ENCODE results near the gene ZEB2.

The ZEB2 gene

DNA sequence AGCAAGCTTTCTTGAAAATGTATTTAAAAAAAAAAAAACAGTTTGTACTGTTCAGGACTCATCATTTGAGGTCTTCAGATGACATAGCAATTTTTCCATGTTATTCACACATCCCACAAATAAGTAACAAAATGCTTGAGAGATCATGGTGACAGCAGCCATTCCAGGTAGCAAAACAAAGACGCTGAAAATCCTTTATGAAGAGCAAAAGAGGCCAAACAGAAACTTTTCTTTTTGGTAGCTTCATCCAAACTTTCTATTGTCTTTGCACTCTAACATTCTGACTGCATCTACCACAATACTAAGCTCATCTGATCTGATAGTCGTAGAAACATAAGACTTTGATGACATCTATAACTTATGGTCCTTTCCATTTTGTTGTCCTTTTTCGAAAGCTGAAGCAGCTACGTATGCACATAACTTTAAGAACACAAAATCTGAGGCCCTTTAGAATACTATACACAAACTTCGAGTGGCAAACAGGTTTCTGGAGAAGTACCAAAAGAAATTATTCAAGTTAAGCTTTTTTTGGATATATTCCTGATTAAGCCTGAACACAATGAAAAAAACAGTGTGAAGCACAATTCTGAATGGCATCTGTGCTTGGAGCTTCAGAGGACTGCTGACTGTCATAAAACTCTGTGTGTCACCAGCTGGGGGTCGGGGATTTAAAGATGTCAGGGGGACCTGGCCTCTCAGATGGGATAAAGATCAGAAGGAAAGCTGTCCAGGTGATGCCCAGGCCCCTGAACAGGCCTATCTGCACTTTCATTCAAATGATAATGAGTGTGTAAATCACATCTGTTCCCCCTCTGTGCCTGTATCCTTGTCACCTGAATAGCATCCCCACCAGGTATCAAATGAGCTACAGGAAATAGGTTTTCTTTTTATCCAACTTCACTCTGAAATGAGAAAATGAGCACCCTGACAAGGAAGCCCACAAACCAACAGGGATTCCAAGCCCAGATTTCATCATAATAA lies 75.8 kb downstream of the ZEB2 start:
- Histone ChIP-seq H3K4me3 (ENCODE audit: low read depth in 1 of 2, low read length in 2 of 2) (no peak overlapping the region), H3K36me3 (ENCODE audit: control insufficient read depth in 1 of 2, insufficient read depth in 2 of 2, low read length in 2 of 2) (no peaks in the 10 kb centered on the region), H3K4me1 (ENCODE audit: control insufficient read depth in 1 of 2, insufficient read depth in 2 of 2, low read length in 2 of 2) (peaks cover 0 to 35% of the 10 kb centered on the region in 2 donors), H3K27ac (ENCODE audit: low read length) (peak overlapping the region; percentile 32), H3K27me3 (ENCODE audit: low read depth, low read length) (no peaks in the 10 kb centered on the region), H3K9me3 (ENCODE audit: control insufficient read depth in 1 of 2, low read length in 2 of 2) (no peaks in the 10 kb centered on the region)

DNA sequence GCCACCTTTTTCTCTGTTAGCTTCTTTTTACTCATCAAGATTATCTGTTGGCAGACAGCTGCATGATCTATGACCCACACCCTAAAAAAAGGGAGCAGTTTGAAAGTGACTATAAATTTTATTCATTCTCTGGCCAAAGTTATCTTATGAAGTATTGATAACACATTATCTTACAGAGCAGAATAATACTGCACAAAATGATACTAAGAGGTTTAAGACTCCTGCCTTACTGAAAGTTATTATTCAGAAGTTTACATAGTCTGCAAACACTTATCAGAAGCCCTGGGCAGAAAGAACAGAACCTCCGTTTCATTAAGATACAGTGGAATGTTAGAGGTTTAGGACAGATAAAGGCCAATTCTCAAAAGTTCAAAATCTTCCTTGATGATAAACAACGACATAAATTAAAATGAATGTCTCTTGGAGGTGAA lies 78.2 kb downstream of the ZEB2 start:
- Histone ChIP-seq H3K4me1 (ENCODE audit: control insufficient read depth in 1 of 2, insufficient read depth in 2 of 2, low read length in 2 of 2) (peaks cover 0 to 25% of the 10 kb centered on the region in 2 donors), H3K9me3 (ENCODE audit: control insufficient read depth in 1 of 2, low read length in 2 of 2) (no peaks in the 10 kb centered on the region), H3K4me3 (ENCODE audit: low read depth in 1 of 2, low read length in 2 of 2) (no peak overlapping the region), H3K27ac (ENCODE audit: low read length) (peak overlapping the region; percentile 39), H3K36me3 (ENCODE audit: control insufficient read depth in 1 of 2, insufficient read depth in 2 of 2, low read length in 2 of 2) (no peaks in the 10 kb centered on the region), H3K27me3 (ENCODE audit: low read depth, low read length) (no peaks in the 10 kb centered on the region)

- Histone ChIP-seq H3K4me1 (ENCODE audit: control insufficient read depth in 1 of 2, insufficient read depth in 2 of 2, low read length in 2 of 2) (peaks cover 0 to 25% of the 10 kb centered on the region in 2 donors), H3K9me3 (ENCODE audit: control insufficient read depth in 1 of 2, low read length in 2 of 2) (no peaks in the 10 kb centered on the region), H3K4me3 (ENCODE audit: low read depth in 1 of 2, low read length in 2 of 2) (no peak overlapping the region), H3K27ac (ENCODE audit: low read length) (no peak overlapping the region), H3K36me3 (ENCODE audit: control insufficient read depth in 1 of 2, insufficient read depth in 2 of 2, low read length in 2 of 2) (no peaks in the 10 kb centered on the region), H3K27me3 (ENCODE audit: low read depth, low read length) (no peaks in the 10 kb centered on the region)
Measured at GRCh38 chr2:144439993-144440392, 79.9 kb downstream of the ZEB2 start.

- H3K27ac ChIP-seq (ENCODE audit: low read length): no peak overlapping the region
- H3K4me1 ChIP-seq (ENCODE audit: control insufficient read depth in 1 of 2, insufficient read depth in 2 of 2, low read length in 2 of 2): peaks cover 0 to 16% of the 10 kb centered on the region in 2 donors
- no peaks in the 10 kb centered on the region for H3K36me3 ChIP-seq (ENCODE audit: control insufficient read depth in 1 of 2, insufficient read depth in 2 of 2, low read length in 2 of 2)
Measured at GRCh38 chr2:144438801-144439631, 80.9 kb downstream of the ZEB2 start.

GRCh38 chr2:144437636-144438035 lies 82.3 kb downstream of the ZEB2 start:
- Histone ChIP-seq H3K27ac (ENCODE audit: low read length) (no peak overlapping the region), H3K9me3 (ENCODE audit: control insufficient read depth in 1 of 2, low read length in 2 of 2) (no peaks in the 10 kb centered on the region), H3K27me3 (ENCODE audit: low read depth, low read length) (no peaks in the 10 kb centered on the region), H3K4me3 (ENCODE audit: low read depth in 1 of 2, low read length in 2 of 2) (no peak overlapping the region), H3K36me3 (ENCODE audit: control insufficient read depth in 1 of 2, insufficient read depth in 2 of 2, low read length in 2 of 2) (no peaks in the 10 kb centered on the region), H3K4me1 (ENCODE audit: control insufficient read depth in 1 of 2, insufficient read depth in 2 of 2, low read length in 2 of 2) (peaks cover 4 to 24% of the 10 kb centered on the region in 2 donors)

More at GRCh38 chr2:144438801-144439631, 80.9 kb downstream of the ZEB2 start:
- no peaks in the 10 kb centered on the region for H3K27me3 ChIP-seq (ENCODE audit: low read depth, low read length)
- no peak overlapping the region for H3K4me3 ChIP-seq (ENCODE audit: low read depth in 1 of 2, low read length in 2 of 2)
- H3K9me3 ChIP-seq (ENCODE audit: control insufficient read depth in 1 of 2, low read length in 2 of 2): no peaks in the 10 kb centered on the region

GRCh38 chr2:144434425-144435222 lies 85.3 kb downstream of the ZEB2 start:
- no peak overlapping the region for H3K27ac ChIP-seq (ENCODE audit: low read length)
- H3K4me1 ChIP-seq (ENCODE audit: control insufficient read depth in 1 of 2, insufficient read depth in 2 of 2, low read length in 2 of 2): peaks cover 9 to 13% of the 10 kb centered on the region in 2 donors
- H3K27me3 ChIP-seq (ENCODE audit: low read depth, low read length): no peaks in the 10 kb centered on the region
- H3K4me3 ChIP-seq (ENCODE audit: low read depth in 1 of 2, low read length in 2 of 2): no peak overlapping the region
- H3K9me3 ChIP-seq (ENCODE audit: control insufficient read depth in 1 of 2, low read length in 2 of 2): no peaks in the 10 kb centered on the region
- H3K36me3 ChIP-seq (ENCODE audit: control insufficient read depth in 1 of 2, insufficient read depth in 2 of 2, low read length in 2 of 2): no peaks in the 10 kb centered on the region

- Histone ChIP-seq H3K4me3 (ENCODE audit: low read depth in 1 of 2, low read length in 2 of 2) (no peak overlapping the region), H3K27me3 (ENCODE audit: low read depth, low read length) (no peaks in the 10 kb centered on the region), H3K27ac (ENCODE audit: low read length) (peak overlapping the region; percentile 18), H3K36me3 (ENCODE audit: control insufficient read depth in 1 of 2, insufficient read depth in 2 of 2, low read length in 2 of 2) (peaks cover 0 to 9% of the 10 kb centered on the region in 2 donors), H3K9me3 (ENCODE audit: control insufficient read depth in 1 of 2, low read length in 2 of 2) (no peaks in the 10 kb centered on the region), H3K4me1 (ENCODE audit: control insufficient read depth in 1 of 2, insufficient read depth in 2 of 2, low read length in 2 of 2) (peaks cover 8 to 9% of the 10 kb centered on the region in 2 donors)
Measured at GRCh38 chr2:144432921-144433320, 87.0 kb downstream of the ZEB2 start.

GRCh38 chr2:144431998-144432397 lies 87.9 kb downstream of the ZEB2 start:
- H3K4me3 ChIP-seq (ENCODE audit: low read depth in 1 of 2, low read length in 2 of 2): no peak overlapping the region
- no peaks in the 10 kb centered on the region for H3K27me3 ChIP-seq (ENCODE audit: low read depth, low read length)
- no peaks in the 10 kb centered on the region for H3K9me3 ChIP-seq (ENCODE audit: control insufficient read depth in 1 of 2, low read length in 2 of 2)
- H3K27ac ChIP-seq (ENCODE audit: low read length): no peak overlapping the region
- peaks cover 9 to 12% of the 10 kb centered on the region in 2 donors for H3K4me1 ChIP-seq (ENCODE audit: control insufficient read depth in 1 of 2, insufficient read depth in 2 of 2, low read length in 2 of 2)
- peaks cover 0 to 9% of the 10 kb centered on the region in 2 donors for H3K36me3 ChIP-seq (ENCODE audit: control insufficient read depth in 1 of 2, insufficient read depth in 2 of 2, low read length in 2 of 2)

GRCh38 chr2:144431392-144431783 lies 88.5 kb downstream of the ZEB2 start:
- no peak overlapping the region for H3K4me3 ChIP-seq (ENCODE audit: low read depth in 1 of 2, low read length in 2 of 2)
- peaks cover 9 to 18% of the 10 kb centered on the region in 2 donors for H3K4me1 ChIP-seq (ENCODE audit: control insufficient read depth in 1 of 2, insufficient read depth in 2 of 2, low read length in 2 of 2)
- H3K27me3 ChIP-seq (ENCODE audit: low read depth, low read length): no peaks in the 10 kb centered on the region
- H3K36me3 ChIP-seq (ENCODE audit: control insufficient read depth in 1 of 2, insufficient read depth in 2 of 2, low read length in 2 of 2): peaks cover 0 to 9% of the 10 kb centered on the region in 2 donors
- H3K27ac ChIP-seq (ENCODE audit: low read length): peak overlapping the region; percentile 65
- H3K9me3 ChIP-seq (ENCODE audit: control insufficient read depth in 1 of 2, low read length in 2 of 2): no peaks in the 10 kb centered on the region

DNA sequence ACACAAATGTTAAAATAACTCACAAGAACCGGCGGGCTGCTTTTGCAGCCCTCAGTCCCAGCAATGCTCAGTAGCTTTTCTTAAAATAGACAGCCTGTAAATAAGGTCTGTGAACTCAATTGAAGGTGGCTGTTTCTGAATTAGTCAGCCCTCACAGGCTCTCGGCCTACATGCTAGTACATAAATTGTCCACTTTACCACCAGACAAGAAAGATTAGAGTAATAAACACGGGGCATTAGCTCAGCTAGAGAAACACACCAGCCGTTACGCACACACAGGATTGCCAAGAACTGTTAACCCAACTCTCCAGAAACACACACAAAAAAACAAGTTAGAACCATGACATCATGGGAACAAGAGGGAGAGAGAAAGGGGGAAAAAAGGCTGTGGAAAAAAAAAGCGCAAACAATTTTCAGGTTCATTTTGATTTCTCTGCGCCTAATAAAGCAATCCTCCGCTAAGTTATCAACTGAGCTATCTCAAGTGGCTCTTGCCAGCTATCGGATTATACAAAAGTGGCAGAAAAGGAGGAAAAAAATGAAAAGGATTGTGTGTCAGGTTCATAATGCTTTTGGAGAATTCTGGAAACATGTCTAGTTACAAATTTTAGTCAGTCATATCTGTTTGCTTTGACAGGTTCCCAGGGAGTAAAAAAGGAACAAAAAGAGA lies 89.1 kb downstream of the ZEB2 start:
- Histone ChIP-seq H3K4me3 (ENCODE audit: low read depth in 1 of 2, low read length in 2 of 2) (peak overlapping the region in 1 of 2 donors; percentile 12), H3K27me3 (ENCODE audit: low read depth, low read length) (no peaks in the 10 kb centered on the region), H3K9me3 (ENCODE audit: control insufficient read depth in 1 of 2, low read length in 2 of 2) (no peaks in the 10 kb centered on the region), H3K4me1 (ENCODE audit: control insufficient read depth in 1 of 2, insufficient read depth in 2 of 2, low read length in 2 of 2) (peaks cover 9 to 18% of the 10 kb centered on the region in 2 donors), H3K27ac (ENCODE audit: low read length) (peak overlapping the region; percentile 65), H3K36me3 (ENCODE audit: control insufficient read depth in 1 of 2, insufficient read depth in 2 of 2, low read length in 2 of 2) (peaks cover 0 to 9% of the 10 kb centered on the region in 2 donors)
